ENCODE data around the gene POLD2. TPM values are rescaled to one million over a fixed set of nuclear protein-coding genes. Genes with fewer than 3 reads are reported as not detected.

The POLD2 gene
- total RNA-seq, 1 donor from 2014 or later = 78.0 TPM

DNA sequence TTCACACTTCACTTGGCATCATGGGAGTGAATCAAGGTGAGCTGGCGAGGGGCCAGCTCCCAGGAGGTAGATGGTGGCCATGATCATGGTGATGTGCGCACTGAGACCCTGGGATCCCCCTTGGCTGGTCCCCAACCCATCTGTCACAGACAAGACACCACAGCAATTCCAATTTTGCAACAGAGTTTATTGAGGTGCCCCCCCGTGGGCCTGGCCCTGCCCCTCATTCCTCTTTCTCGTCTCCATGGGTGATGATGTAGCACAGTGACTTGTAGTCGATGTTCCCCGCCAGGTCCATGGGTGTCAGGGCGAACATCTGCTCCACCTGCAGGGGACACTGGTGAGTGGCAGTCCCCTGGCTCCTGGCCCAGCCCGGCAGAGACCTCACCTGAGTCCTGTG lies 15.3 kb upstream of the POLD2 start:
- intact Hi-C loops (cut with micrococcal nuclease) = no loop called here
- H3K9me3 ChIP-seq (replicated peaks) = no peaks in the 10 kb centered on the region
- H3K4me3 ChIP-seq = no peak overlapping the region
- peaks cover 36% of the 10 kb centered on the region for H3K4me1 ChIP-seq
- no peaks in the 10 kb centered on the region for H3K27me3 ChIP-seq (ENCODE audit: low read depth)
- H3K36me3 ChIP-seq = no peaks in the 10 kb centered on the region
- no peak for DNase-seq
- peak overlapping the region; percentile 63 for H3K27ac ChIP-seq (replicated peaks)
- TF ChIP-seq, protein P1, sequence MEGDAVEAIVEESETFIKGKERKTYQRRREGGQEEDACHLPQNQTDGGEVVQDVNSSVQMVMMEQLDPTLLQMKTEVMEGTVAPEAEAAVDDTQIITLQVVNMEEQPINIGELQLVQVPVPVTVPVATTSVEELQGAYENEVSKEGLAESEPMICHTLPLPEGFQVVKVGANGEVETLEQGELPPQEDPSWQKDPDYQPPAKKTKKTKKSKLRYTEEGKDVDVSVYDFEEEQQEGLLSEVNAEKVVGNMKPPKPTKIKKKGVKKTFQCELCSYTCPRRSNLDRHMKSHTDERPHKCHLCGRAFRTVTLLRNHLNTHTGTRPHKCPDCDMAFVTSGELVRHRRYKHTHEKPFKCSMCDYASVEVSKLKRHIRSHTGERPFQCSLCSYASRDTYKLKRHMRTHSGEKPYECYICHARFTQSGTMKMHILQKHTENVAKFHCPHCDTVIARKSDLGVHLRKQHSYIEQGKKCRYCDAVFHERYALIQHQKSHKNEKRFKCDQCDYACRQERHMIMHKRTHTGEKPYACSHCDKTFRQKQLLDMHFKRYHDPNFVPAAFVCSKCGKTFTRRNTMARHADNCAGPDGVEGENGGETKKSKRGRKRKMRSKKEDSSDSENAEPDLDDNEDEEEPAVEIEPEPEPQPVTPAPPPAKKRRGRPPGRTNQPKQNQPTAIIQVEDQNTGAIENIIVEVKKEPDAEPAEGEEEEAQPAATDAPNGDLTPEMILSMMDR (IDR thresholded peaks at IDR 0.05; ENCODE audit: borderline replicate concordance) = no peak

DNA sequence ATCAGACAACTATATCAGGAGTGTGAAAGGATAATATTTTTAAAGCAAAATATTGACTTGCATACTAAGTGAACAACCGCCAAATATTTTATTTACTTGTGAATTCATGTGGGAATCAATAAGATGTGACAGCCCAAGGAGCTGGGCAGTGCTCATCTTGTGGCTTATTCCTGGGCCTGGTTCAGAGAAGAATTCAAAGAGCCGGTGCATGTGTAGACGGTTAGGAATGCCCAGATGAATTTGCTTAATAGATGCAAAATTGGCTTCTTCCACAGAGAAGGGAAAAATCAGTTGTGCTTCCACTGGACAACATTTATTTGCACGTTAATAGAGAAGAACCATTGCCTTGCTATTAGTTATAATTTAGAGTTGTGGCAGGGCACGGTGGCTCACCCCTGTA lies 13.4 kb upstream of the POLD2 start:
- DNase-seq = no peak
- intact Hi-C loops (cut with micrococcal nuclease) = no loop called here
- TF ChIP-seq, protein P1 (IDR thresholded peaks at IDR 0.05; ENCODE audit: borderline replicate concordance) = no peak
- Histone ChIP-seq H3K36me3 (no peaks in the 10 kb centered on the region), H3K4me1 (peaks cover 51% of the 10 kb centered on the region), H3K27ac (replicated peaks) (peak overlapping the region; percentile 91), H3K27me3 (ENCODE audit: low read depth) (no peaks in the 10 kb centered on the region), H3K9me3 (replicated peaks) (no peaks in the 10 kb centered on the region), H3K4me3 (no peak overlapping the region)

DNA sequence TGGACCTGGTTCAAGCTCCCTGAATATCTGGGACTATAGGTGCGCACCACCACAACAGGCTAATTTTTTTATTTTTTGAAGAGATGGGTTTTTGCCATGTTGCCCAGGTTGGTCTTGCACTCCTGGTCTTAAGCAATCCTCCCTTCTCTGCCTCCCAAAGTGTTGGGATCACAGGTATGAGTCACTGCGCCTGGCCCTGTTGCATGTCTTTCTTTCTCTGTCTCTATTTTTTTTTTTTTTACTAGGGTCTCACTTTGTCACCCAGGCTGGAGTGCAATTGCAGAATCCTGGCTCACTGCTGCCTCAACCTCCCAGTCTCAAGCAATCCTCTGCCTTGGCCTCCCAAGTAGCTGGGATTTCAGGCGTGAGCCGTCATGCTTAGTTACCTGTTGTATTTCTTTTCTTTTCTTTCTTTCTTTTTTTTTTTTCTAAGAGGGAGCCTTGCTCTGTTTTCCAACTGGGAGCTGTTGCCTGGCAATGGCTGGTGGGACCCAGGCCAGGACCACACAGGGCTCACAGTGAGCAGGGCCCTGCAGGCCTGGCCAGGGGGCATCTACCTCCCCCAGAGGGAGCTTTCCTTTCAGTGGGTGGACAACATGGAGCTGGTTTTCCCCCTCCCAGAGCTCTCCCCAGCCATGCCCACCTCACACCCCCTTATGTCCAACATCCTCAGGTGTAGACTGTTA lies 11.7 kb upstream of the POLD2 start:
- intact Hi-C loops (cut with micrococcal nuclease) = no loop called here
- H3K4me3 ChIP-seq = no peak overlapping the region
- H3K27ac ChIP-seq (replicated peaks) = peak overlapping the region; percentile 91
- no peaks in the 10 kb centered on the region for H3K9me3 ChIP-seq (replicated peaks)
- DNase-seq = no peak
- TF ChIP-seq, protein P1 (IDR thresholded peaks at IDR 0.05; ENCODE audit: borderline replicate concordance) = no peak
- H3K27me3 ChIP-seq (ENCODE audit: low read depth) = no peaks in the 10 kb centered on the region
- peaks cover 55% of the 10 kb centered on the region for H3K4me1 ChIP-seq
- no peaks in the 10 kb centered on the region for H3K36me3 ChIP-seq

DNA sequence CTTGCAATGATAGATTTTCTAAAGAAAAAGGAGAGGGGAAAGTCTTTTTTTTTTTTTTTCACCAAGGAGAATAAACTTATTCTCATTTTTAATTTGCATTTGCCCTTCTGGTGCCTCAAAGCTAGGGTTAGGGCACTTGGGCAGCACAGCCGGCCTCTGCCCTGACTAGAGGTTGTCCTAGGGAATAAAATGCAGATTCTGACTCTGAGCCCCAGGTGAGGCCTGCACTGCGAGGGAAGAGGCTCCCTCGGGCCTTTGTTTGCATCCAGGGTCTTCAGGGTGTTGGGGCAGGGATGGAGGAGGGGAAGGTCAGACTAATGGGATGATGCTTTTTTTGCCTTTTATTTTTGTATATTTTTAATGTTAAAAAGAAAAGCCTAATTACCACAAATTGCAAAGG lies 9.9 kb upstream of the POLD2 start:
- Histone ChIP-seq H3K4me3 (no peak overlapping the region), H3K27me3 (ENCODE audit: low read depth) (no peaks in the 10 kb centered on the region), H3K9me3 (replicated peaks) (no peaks in the 10 kb centered on the region), H3K27ac (replicated peaks) (peak overlapping the region; percentile 91), H3K36me3 (no peaks in the 10 kb centered on the region), H3K4me1 (peaks cover 63% of the 10 kb centered on the region)
- TF ChIP-seq, protein P1 (IDR thresholded peaks at IDR 0.05; ENCODE audit: borderline replicate concordance) = no peak
- no peak for DNase-seq
- intact Hi-C loops (cut with micrococcal nuclease) = no loop called here

DNA sequence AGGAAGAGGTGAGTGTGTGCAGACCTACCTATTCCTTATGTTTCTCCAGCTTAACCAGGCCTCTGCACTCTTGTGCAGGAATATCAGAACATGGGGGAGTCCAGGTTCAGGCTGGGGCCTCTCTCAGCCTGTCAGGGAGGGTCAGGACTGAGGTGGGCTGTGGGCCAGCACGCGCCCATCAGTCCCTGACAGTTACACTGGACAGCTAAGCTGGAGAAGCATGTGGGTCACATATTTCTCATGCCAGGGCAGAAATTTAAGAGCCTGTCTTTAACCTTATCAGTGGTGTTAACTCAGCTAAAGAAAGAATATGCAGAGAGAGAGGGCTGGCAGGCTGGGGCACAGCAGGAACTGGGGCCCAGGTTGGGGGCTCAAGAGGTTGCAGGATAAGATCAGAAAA lies 8.7 kb upstream of the POLD2 start:
- peak; percentile 62 for DNase-seq

More for the DNA sequence above, 8.7 kb upstream of the POLD2 start:
- Histone ChIP-seq H3K36me3 (no peaks in the 10 kb centered on the region), H3K27me3 (ENCODE audit: low read depth) (no peaks in the 10 kb centered on the region), H3K27ac (replicated peaks) (peak overlapping the region; percentile 91), H3K4me1 (peaks cover 65% of the 10 kb centered on the region), H3K4me3 (no peak overlapping the region), H3K9me3 (replicated peaks) (peaks cover 6% of the 10 kb centered on the region)
- intact Hi-C loops (cut with micrococcal nuclease) = no loop called here
- TF ChIP-seq, protein P1 (IDR thresholded peaks at IDR 0.05; ENCODE audit: borderline replicate concordance) = no peak

Data from left ventricle myocardium inferior (tissue), 1 donor.